Heart right ventricle (tissue), 16 donors: ENCODE measurements around the gene PDIA6. TPM values are rescaled to one million over a fixed set of nuclear protein-coding genes. Genes with fewer than 3 reads are reported as not detected.

Experiments used
- ATAC-seq, 8 donors: fragments of 200-7000 bp; cut with Tn5 transposase; one replicate each; pipeline ENCODE4 v1.9.1; 2020; ENCODE audit warnings: mild to moderate bottlenecking in 8 of 8, moderate library complexity in 8 of 8, moderate number of reproducible peaks in 1 of 8
- DNase-seq, 2 donors: peaks; one replicate each; pipeline ENCODE4 v3.0.0-alpha.2; 2020
- H3K27ac ChIP-seq, 10 donors: fragments of 200-600 bp; sonication (generic) in 2 of 10; one replicate each; pipeline versions ENCODE4 v1.5.0 to v1.8.0; 2020 to 2022; ENCODE audit warnings: mild to moderate bottlenecking in 3 of 10
- H3K27me3 ChIP-seq, 7 donors: fragments of 200-600 bp; one replicate each; pipeline ENCODE4 v1.8.0; 2021 to 2022; ENCODE audit warnings: mild to moderate bottlenecking in 2 of 7
- H3K36me3 ChIP-seq, 9 donors: fragments of 200-600 bp; sonication (generic) in 1 of 9; one replicate each; pipeline versions ENCODE4 v1.5.0 to v1.8.0; 2020 to 2022; ENCODE audit warnings: mild to moderate bottlenecking in 2 of 9
- H3K4me1 ChIP-seq, 9 donors: fragments of 200-600 bp; sonication (generic) in 1 of 9; one replicate each; pipeline versions ENCODE4 v1.5.0 to v1.8.0; 2020 to 2022; ENCODE audit warnings: mild to moderate bottlenecking in 4 of 9
- H3K4me3 ChIP-seq, 10 donors: fragments of 200-600 bp; sonication (generic) in 2 of 10; one replicate each; pipeline versions ENCODE4 v1.5.0 to v1.8.0; 2020 to 2022; ENCODE audit warnings: mild to moderate bottlenecking in 7 of 10, moderate library complexity in 2 of 10
- H3K9me3 ChIP-seq, 11 donors: fragments of 200-600 bp in 10 of 11; sonication (generic) in 2 of 11; one replicate each; pipeline versions ENCODE4 v1.5.0 to v1.8.0; 2013 to 2022; ENCODE audit warnings: mild to moderate bottlenecking in 2 of 11, control low read depth in 1 of 11, moderate library complexity in 1 of 11
- WGBS, 2 donors: extraction: QIAGEN DNeasy Blood & Tissue Kit; methylation state at CpG; one replicate each; pipeline ENCODE4 v1.1.7; 2013; ENCODE audit warnings: inconsistent platforms in 1 of 2; 5-methylcytosine and 5-hydroxymethylcytosine counted together
- intact Hi-C, 10 donors: fragments of 100-400 bp; cut with DNase I; formaldehyde crosslinking; loops; one replicate each; pipeline versions ENCODE4 v1.11.1 to v1.14.2; 2022
- polyA plus RNA-seq, 2 donors: library from polyadenylated mRNA; stranded (reverse); fragments of 200-250 nt; gene quantifications; one replicate each; pipeline ENCODE4 v1.2.3, GENCODE V29; 2013
- total RNA-seq, 10 donors: library from RNA; stranded (reverse); fragmentation: NEBNext Ultra II Directional in 3 of 10; extraction: Animal tissue kit (Norgen Biotek cat#: 25700) in 3 of 10; gene quantifications; one replicate each; pipeline versions ENCODE4 v1.2.1 to v1.2.4, GENCODE V29; 2021 to 2023
- TF ChIP-seq, protein P1 (sequence below), 9 donors: fragments of 200-600 bp; sonication (generic) in 2 of 9; IDR thresholded peaks; one replicate each; pipeline versions ENCODE4 v1.5.0 to v1.8.0; 2021 to 2022; ENCODE audit warnings: antibody characterized with exemption in 9 of 9, mild to moderate bottlenecking in 5 of 9, moderate library complexity in 1 of 9
- donor health status: Arrhythmogenic right ventricular cardiomyopathy.
- donor health status: ischemic (EF 13 %, LVEDD 7.1; RV severe dilation, severe dysfunction).
- donor health status: healthy with polysubstance abuse.
- donor health status: DM: no; HTN: yes; CAD: no.
- donor health status: DM: no; HTN: no; CAD: no.
- donor health status: ischemic (EF 25% LVEDD 6.9; RV normal size, moderate dysfunction).
- donor health status: ischemic (EF 25% LVEDD 5.7; RV mildly dilated, moderate dysfunction).
- donor health status: healthy.
- donor health status: DM: yes; HTN: yes; CAD: no.
- donor health status: Ischemic cardiomyopathy.
- donor health status: ischemic (EF 35%, LVEDD 5.7; RV mildly dilated, moderate dysfunction).
- donor health status: nonischemic (EF 11% LVEDD 7.7; RV severe dilation, severe dysfunction).
- donor health status: DM: yes; HTN: yes; CAD: no.
- donor health status: PGD.
- donor health status: ischemic (EF 29% LVEDD 5.4; RV normal size, mild dysfunction).
- donor health status: nonischemic (EF 23%, LVEDD 6.1; RV moderate dilation, normal function).

The PDIA6 gene
- total and polyA plus RNA-seq, 12 donors: 24.7 to 317 (median 107) TPM

DNA sequence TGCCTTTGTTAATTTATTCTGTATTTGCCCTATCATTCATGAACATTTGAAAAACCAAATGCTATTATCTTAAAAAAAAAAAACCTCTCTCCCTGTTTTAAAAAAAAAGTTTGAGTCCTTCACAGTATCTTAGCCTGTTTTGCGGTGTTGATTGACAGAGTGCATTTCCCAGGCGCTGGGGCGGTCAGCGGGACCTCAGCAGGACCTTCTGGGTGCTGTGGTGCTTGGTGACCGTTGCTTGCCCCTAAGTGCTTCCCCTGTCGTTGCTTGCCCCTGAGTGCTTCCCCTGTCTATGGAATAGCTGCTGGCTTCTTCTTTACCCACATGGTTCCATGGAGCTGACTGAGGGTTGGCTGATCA, 79.0 kb downstream of the PDIA6 start:
- DNase-seq: no peak
- TF ChIP-seq, protein P1, sequence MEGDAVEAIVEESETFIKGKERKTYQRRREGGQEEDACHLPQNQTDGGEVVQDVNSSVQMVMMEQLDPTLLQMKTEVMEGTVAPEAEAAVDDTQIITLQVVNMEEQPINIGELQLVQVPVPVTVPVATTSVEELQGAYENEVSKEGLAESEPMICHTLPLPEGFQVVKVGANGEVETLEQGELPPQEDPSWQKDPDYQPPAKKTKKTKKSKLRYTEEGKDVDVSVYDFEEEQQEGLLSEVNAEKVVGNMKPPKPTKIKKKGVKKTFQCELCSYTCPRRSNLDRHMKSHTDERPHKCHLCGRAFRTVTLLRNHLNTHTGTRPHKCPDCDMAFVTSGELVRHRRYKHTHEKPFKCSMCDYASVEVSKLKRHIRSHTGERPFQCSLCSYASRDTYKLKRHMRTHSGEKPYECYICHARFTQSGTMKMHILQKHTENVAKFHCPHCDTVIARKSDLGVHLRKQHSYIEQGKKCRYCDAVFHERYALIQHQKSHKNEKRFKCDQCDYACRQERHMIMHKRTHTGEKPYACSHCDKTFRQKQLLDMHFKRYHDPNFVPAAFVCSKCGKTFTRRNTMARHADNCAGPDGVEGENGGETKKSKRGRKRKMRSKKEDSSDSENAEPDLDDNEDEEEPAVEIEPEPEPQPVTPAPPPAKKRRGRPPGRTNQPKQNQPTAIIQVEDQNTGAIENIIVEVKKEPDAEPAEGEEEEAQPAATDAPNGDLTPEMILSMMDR (IDR thresholded peaks at IDR 0.05): no peak
- WGBS, 2 donors: 28 to 39% methylated on average over 6 of the region's 6 CpGs
- H3K9me3 ChIP-seq: no peaks in the 10 kb centered on the region
- H3K4me1 ChIP-seq: peaks cover 0 to 5% (median 0%) of the 10 kb centered on the region in 9 donors
- no peak overlapping the region for H3K27ac ChIP-seq
- ATAC-seq: peak in 2 of 8 donors; percentile 9 to 35
- H3K36me3 ChIP-seq: no peaks in the 10 kb centered on the region
- intact Hi-C loops: no loop called here
- peaks cover 0 to 25% (median 0%) of the 10 kb centered on the region in 7 donors for H3K27me3 ChIP-seq
- H3K4me3 ChIP-seq: no peak overlapping the region

Other genes with a start within 250 kb of the PDIA6 start
- 10 to 100 TPM; 15.0 to 21.0 (median 19.2) TPM for gene NOL10, start 122.8 kb downstream of the PDIA6 start, total RNA-seq
- gene NOL10, start 122.8 kb downstream of the PDIA6 start, polyA plus RNA-seq: 10 to 100 TPM in 1 of 2 donors, 1 to 10 TPM in 1; 6.9 to 11.3 TPM
- 1 to 10 TPM in 3 of 10 donors, under 1 TPM in 7; 0.09 to 3.4 (median 0.64) TPM for gene ATP6V1C2, start 91.2 kb downstream of the PDIA6 start, total RNA-seq
- 1 to 10 TPM; 1.6 to 2.1 TPM for gene ATP6V1C2, start 91.2 kb downstream of the PDIA6 start, polyA plus RNA-seq
- under 1 TPM in 7 of 10 donors, not detected in 3; 0.10 to 0.42 (median 0.23) TPM for gene KCNF1, start 99.1 kb upstream of the PDIA6 start, total RNA-seq
- under 1 TPM in 1 of 2 donors, not detected in 1; 0.25 TPM for gene KCNF1, start 99.1 kb upstream of the PDIA6 start, polyA plus RNA-seq